H9 (cell line): ENCODE measurements around the gene ABCA1. TPM values are rescaled to one million over a fixed set of nuclear protein-coding genes. Genes with fewer than 3 reads are reported as not detected.

Source experiments
- DNase-seq: peaks from one replicate; pipeline ENCODE4 v3.0.0-alpha.2; 2017
- H2AFZ ChIP-seq: one replicate; pipeline ENCODE4 v1.6.1; 2013; ENCODE audit warnings: mild to moderate bottlenecking, low read length, control low read depth, moderate library complexity
- H2AK5ac ChIP-seq: 2 replicates; pipeline ENCODE4 v1.6.1; 2013; ENCODE audit warnings: low read length, control low read depth, mixed read lengths; ENCODE audit not compliant: insufficient read length
- H2BK120ac ChIP-seq: one replicate; pipeline ENCODE4 v1.6.1; 2013; ENCODE audit warnings: low read depth, mild to moderate bottlenecking, low read length, control low read depth, inconsistent platforms; ENCODE audit not compliant: poor library complexity, severe bottlenecking
- H2BK12ac ChIP-seq: 2 replicates; pipeline ENCODE4 v1.6.1; 2013; ENCODE audit warnings: low read length, control low read depth, mixed read lengths, low read depth; ENCODE audit not compliant: insufficient read length
- H2BK15ac ChIP-seq: 2 replicates; pipeline ENCODE4 v1.6.1; 2013; ENCODE audit warnings: low read depth, low read length, control low read depth
- H2BK20ac ChIP-seq: one replicate; pipeline ENCODE4 v1.6.1; 2013; ENCODE audit warnings: low read depth, mild to moderate bottlenecking, low read length, control low read depth, inconsistent platforms; ENCODE audit not compliant: poor library complexity, severe bottlenecking
- H2BK5ac ChIP-seq: 2 replicates; pipeline ENCODE4 v1.6.1; 2013; ENCODE audit warnings: low read length, control low read depth, mixed read lengths; ENCODE audit not compliant: insufficient read length
- H3K14ac ChIP-seq: 2 replicates; pipeline ENCODE4 v1.6.1; 2013; ENCODE audit warnings: low read length, control low read depth; ENCODE audit not compliant: insufficient read depth
- H3K18ac ChIP-seq: 2 replicates; pipeline ENCODE4 v1.6.1; 2013; ENCODE audit warnings: low read depth, mild to moderate bottlenecking, mixed read lengths, low read length, control low read depth; ENCODE audit not compliant: insufficient read length
- H3K23ac ChIP-seq: 2 replicates; pipeline ENCODE4 v1.6.1; 2013; ENCODE audit warnings: low read length, control low read depth, mixed read lengths, low read depth; ENCODE audit not compliant: insufficient read length
- H3K23me2 ChIP-seq: 2 replicates; pipeline ENCODE4 v1.6.1; 2013; ENCODE audit warnings: low read depth, mild to moderate bottlenecking, mixed read lengths, low read length, control low read depth; ENCODE audit not compliant: insufficient read length, poor library complexity, severe bottlenecking
- H3K27ac ChIP-seq: 2 replicates; pipeline ENCODE4 v1.5.1; 2013; ENCODE audit warnings: low read length, control low read depth, mixed read lengths, low read depth; ENCODE audit not compliant: insufficient read length
- H3K27me3 ChIP-seq: 2 replicates; pipeline ENCODE4 v1.6.1; 2013; ENCODE audit warnings: low read length, control low read depth, inconsistent platforms; ENCODE audit not compliant: insufficient read depth
- H3K4ac ChIP-seq: 2 replicates; pipeline ENCODE4 v1.6.1; 2013; ENCODE audit warnings: low read depth, mild to moderate bottlenecking, control low read depth, inconsistent platforms, low read length, moderate library complexity
- H3K4me1 ChIP-seq: 2 replicates; pipeline ENCODE4 v1.6.1; 2013; ENCODE audit warnings: low read length, control low read depth, inconsistent platforms; ENCODE audit not compliant: insufficient read depth
- H3K4me2 ChIP-seq: 2 replicates; pipeline ENCODE4 v1.6.1; 2013; ENCODE audit warnings: low read length, control low read depth, mixed read lengths; ENCODE audit not compliant: insufficient read length, insufficient read depth
- H3K56ac ChIP-seq: 2 replicates; pipeline ENCODE4 v1.6.1; 2013; ENCODE audit warnings: low read depth, mild to moderate bottlenecking, mixed read lengths, low read length, control low read depth; ENCODE audit not compliant: insufficient read length
- H3K79me1 ChIP-seq: 2 replicates; pipeline ENCODE4 v1.6.1; 2013; ENCODE audit warnings: low read depth, mild to moderate bottlenecking, moderate library complexity, low read length, control low read depth, inconsistent platforms; ENCODE audit not compliant: insufficient read depth, poor library complexity, severe bottlenecking
- H3K79me2 ChIP-seq: 2 replicates; pipeline ENCODE4 v1.6.1; 2013; ENCODE audit warnings: low read length, control low read depth, inconsistent platforms; ENCODE audit not compliant: insufficient read depth
- H3K9ac ChIP-seq: 2 replicates; pipeline ENCODE4 v1.6.1; 2013; ENCODE audit warnings: low read length, control low read depth, mixed read lengths; ENCODE audit not compliant: insufficient read length; ENCODE audit errors: extremely low read depth
- H3K9me3 ChIP-seq: one replicate; pipeline ENCODE4 v1.6.1; 2013; ENCODE audit warnings: low read depth, low read length, inconsistent platforms; ENCODE audit not compliant: control insufficient read depth
- H3T11ph ChIP-seq: one replicate; pipeline ENCODE4 v1.6.1; 2013; ENCODE audit warnings: mild to moderate bottlenecking, low read length, control low read depth, inconsistent platforms
- H4K20me1 ChIP-seq: one replicate; pipeline ENCODE4 v1.6.1; 2013; ENCODE audit not compliant: control insufficient read depth, insufficient read length, insufficient read depth
- H4K5ac ChIP-seq: 2 replicates; pipeline ENCODE4 v1.6.1; 2013; ENCODE audit warnings: low read depth, mild to moderate bottlenecking, mixed read lengths, low read length, control low read depth; ENCODE audit not compliant: insufficient read length
- H4K8ac ChIP-seq: replicated peaks from 2 replicates; pipeline ENCODE4 v1.6.1; 2013; ENCODE audit warnings: low read length, control low read depth, mixed read lengths, low read depth; ENCODE audit not compliant: insufficient read length
- H4K91ac ChIP-seq: 2 replicates; pipeline ENCODE4 v1.6.1; 2013; ENCODE audit warnings: low read depth, mild to moderate bottlenecking, moderate library complexity, mixed read lengths, low read length, control low read depth; ENCODE audit not compliant: insufficient read length
- H3K27ac Mint-ChIP-seq, 3 experiments: 2 replicates in 2 of 3; 3 replicates in 1 of 3; pipeline ENCODE4 v1.8.0; 2020 to 2021; ENCODE audit warnings: mixed read lengths in 3 of 3, mild to moderate bottlenecking in 1 of 3, moderate library complexity in 1 of 3
- H3K27me3 Mint-ChIP-seq: 2 replicates; pipeline ENCODE4 v1.8.0; 2021; ENCODE audit warnings: low read depth, mild to moderate bottlenecking, moderate library complexity, mixed read lengths
- H3K36me3 Mint-ChIP-seq, 3 experiments: 2 replicates in 2 of 3; 3 replicates in 1 of 3; pipeline ENCODE4 v1.8.0; 2020 to 2021; ENCODE audit warnings: low read depth in 3 of 3, mixed read lengths in 3 of 3; ENCODE audit not compliant: insufficient read depth in 1 of 3
- H3K4me1 Mint-ChIP-seq, 2 experiments: 2 replicates each; pipeline ENCODE4 v1.8.0; 2020; ENCODE audit warnings: mixed read lengths in 2 of 2
- H3K4me3 Mint-ChIP-seq, 2 experiments: 2 replicates in 1 of 2; 3 replicates in 1 of 2; pipeline ENCODE4 v1.8.0; 2020 to 2021; ENCODE audit warnings: mild to moderate bottlenecking in 2 of 2, mixed read lengths in 2 of 2, moderate library complexity in 1 of 2
- H3K9me3 Mint-ChIP-seq, 2 experiments: 2 replicates in 1 of 2; 3 replicates in 1 of 2; pipeline ENCODE4 v1.8.0; 2020; ENCODE audit warnings: mild to moderate bottlenecking in 2 of 2, mixed read lengths in 2 of 2, moderate library complexity in 1 of 2
- WGBS: extraction: QIAGEN DNeasy Blood & Tissue Kit; methylation state at CpG from one replicate; pipeline ENCODE4 v1.1.7; 2013; ENCODE audit warnings: missing lambda C conversion rate, low lambda C conversion rate, mixed read lengths; ENCODE audit not compliant: insufficient read length; ENCODE audit errors: extremely low coverage; 5-methylcytosine and 5-hydroxymethylcytosine counted together
- total RNA-seq: library from RNA; stranded (reverse); gene quantifications from 2 replicates; pipeline ENCODE4 v1.2.1, GENCODE V29; 2021
- TF ChIP-seq, protein P1 (sequence below): fragments of 200-600 bp; sonication (generic); conservative IDR thresholded peaks from 3 replicates; pipeline ENCODE4 v1.8.0; 2021; ENCODE audit warnings: antibody characterized with exemption, mild to moderate bottlenecking

ABCA1 gene
- total RNA-seq, 1 experiment from 2014 or later: 16.6 TPM

GRCh38 chr9:104784098-104784497, 143.9 kb downstream of the ABCA1 start:
- H3K27me3 ChIP-seq: no peaks in the 10 kb centered on the region
- H3K9me3 ChIP-seq: no peaks in the 10 kb centered on the region
- no peak for DNase-seq
- no peak overlapping the region for H2BK15ac ChIP-seq
- TF ChIP-seq, protein P1, sequence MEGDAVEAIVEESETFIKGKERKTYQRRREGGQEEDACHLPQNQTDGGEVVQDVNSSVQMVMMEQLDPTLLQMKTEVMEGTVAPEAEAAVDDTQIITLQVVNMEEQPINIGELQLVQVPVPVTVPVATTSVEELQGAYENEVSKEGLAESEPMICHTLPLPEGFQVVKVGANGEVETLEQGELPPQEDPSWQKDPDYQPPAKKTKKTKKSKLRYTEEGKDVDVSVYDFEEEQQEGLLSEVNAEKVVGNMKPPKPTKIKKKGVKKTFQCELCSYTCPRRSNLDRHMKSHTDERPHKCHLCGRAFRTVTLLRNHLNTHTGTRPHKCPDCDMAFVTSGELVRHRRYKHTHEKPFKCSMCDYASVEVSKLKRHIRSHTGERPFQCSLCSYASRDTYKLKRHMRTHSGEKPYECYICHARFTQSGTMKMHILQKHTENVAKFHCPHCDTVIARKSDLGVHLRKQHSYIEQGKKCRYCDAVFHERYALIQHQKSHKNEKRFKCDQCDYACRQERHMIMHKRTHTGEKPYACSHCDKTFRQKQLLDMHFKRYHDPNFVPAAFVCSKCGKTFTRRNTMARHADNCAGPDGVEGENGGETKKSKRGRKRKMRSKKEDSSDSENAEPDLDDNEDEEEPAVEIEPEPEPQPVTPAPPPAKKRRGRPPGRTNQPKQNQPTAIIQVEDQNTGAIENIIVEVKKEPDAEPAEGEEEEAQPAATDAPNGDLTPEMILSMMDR: no peak
- WGBS: no CpG with 5 or more reads among the region's 2 CpGs
- H2BK120ac ChIP-seq: no peak overlapping the region
- Mint-ChIP-seq H3K9me3 (no peaks in the 10 kb centered on the region), H3K27me3 (no peaks in the 10 kb centered on the region), H3K36me3 (peaks cover 0 to 47% (median 31%) of the 10 kb centered on the region in 3 experiments; a peak in 5 of 7 replicates), H3K27ac (no peak overlapping the region), H3K4me1 (no peaks in the 10 kb centered on the region), H3K4me3 (no peak overlapping the region)
- H3K4ac ChIP-seq: no peak overlapping the region
- no peak overlapping the region for H3K23ac ChIP-seq
- H2BK5ac ChIP-seq: no peak overlapping the region
- H3K4me2 ChIP-seq: no peak overlapping the region
- H4K5ac ChIP-seq: no peak overlapping the region
- no peak overlapping the region for H3K9ac ChIP-seq
- H3K23me2 ChIP-seq: no peaks in the 10 kb centered on the region
- H3K18ac ChIP-seq: no peak overlapping the region
- H4K91ac ChIP-seq: no peak overlapping the region
- no peaks in the 10 kb centered on the region for H3K4me1 ChIP-seq
- H2AFZ ChIP-seq: no peak overlapping the region
- H3K79me1 ChIP-seq: no peaks in the 10 kb centered on the region
- H2BK20ac ChIP-seq: no peak overlapping the region
- H3K79me2 ChIP-seq: no peaks in the 10 kb centered on the region
- no peaks in the 10 kb centered on the region for H4K20me1 ChIP-seq
- no peak overlapping the region for H3K14ac ChIP-seq
- H3K56ac ChIP-seq: no peak overlapping the region
- no peak overlapping the region for H4K8ac ChIP-seq
- no peak overlapping the region for H2BK12ac ChIP-seq
- H3K27ac ChIP-seq: no peak overlapping the region
- H2AK5ac ChIP-seq: no peak overlapping the region
- H3T11ph ChIP-seq: no peak overlapping the region
